H9 (cell line): ENCODE results near the gene OSBP2. TPM values are rescaled to one million over a fixed set of nuclear protein-coding genes. Genes with fewer than 3 reads are reported as not detected.

Experiments used
- DNase-seq: peaks from one replicate; pipeline ENCODE4 v3.0.0-alpha.2; 2017
- H2AFZ ChIP-seq: one replicate; pipeline ENCODE4 v1.6.1; 2013; ENCODE audit warnings: mild to moderate bottlenecking, low read length, control low read depth, moderate library complexity
- H2AK5ac ChIP-seq: 2 replicates; pipeline ENCODE4 v1.6.1; 2013; ENCODE audit warnings: low read length, control low read depth, mixed read lengths; ENCODE audit not compliant: insufficient read length
- H2BK120ac ChIP-seq: one replicate; pipeline ENCODE4 v1.6.1; 2013; ENCODE audit warnings: low read depth, mild to moderate bottlenecking, low read length, control low read depth, inconsistent platforms; ENCODE audit not compliant: poor library complexity, severe bottlenecking
- H2BK12ac ChIP-seq: 2 replicates; pipeline ENCODE4 v1.6.1; 2013; ENCODE audit warnings: low read length, control low read depth, mixed read lengths, low read depth; ENCODE audit not compliant: insufficient read length
- H2BK15ac ChIP-seq: 2 replicates; pipeline ENCODE4 v1.6.1; 2013; ENCODE audit warnings: low read depth, low read length, control low read depth
- H2BK20ac ChIP-seq: one replicate; pipeline ENCODE4 v1.6.1; 2013; ENCODE audit warnings: low read depth, mild to moderate bottlenecking, low read length, control low read depth, inconsistent platforms; ENCODE audit not compliant: poor library complexity, severe bottlenecking
- H2BK5ac ChIP-seq: 2 replicates; pipeline ENCODE4 v1.6.1; 2013; ENCODE audit warnings: low read length, control low read depth, mixed read lengths; ENCODE audit not compliant: insufficient read length
- H3K14ac ChIP-seq: 2 replicates; pipeline ENCODE4 v1.6.1; 2013; ENCODE audit warnings: low read length, control low read depth; ENCODE audit not compliant: insufficient read depth
- H3K18ac ChIP-seq: 2 replicates; pipeline ENCODE4 v1.6.1; 2013; ENCODE audit warnings: low read depth, mild to moderate bottlenecking, mixed read lengths, low read length, control low read depth; ENCODE audit not compliant: insufficient read length
- H3K23ac ChIP-seq: 2 replicates; pipeline ENCODE4 v1.6.1; 2013; ENCODE audit warnings: low read length, control low read depth, mixed read lengths, low read depth; ENCODE audit not compliant: insufficient read length
- H3K23me2 ChIP-seq: 2 replicates; pipeline ENCODE4 v1.6.1; 2013; ENCODE audit warnings: low read depth, mild to moderate bottlenecking, mixed read lengths, low read length, control low read depth; ENCODE audit not compliant: insufficient read length, poor library complexity, severe bottlenecking
- H3K27ac ChIP-seq: 2 replicates; pipeline ENCODE4 v1.5.1; 2013; ENCODE audit warnings: low read length, control low read depth, mixed read lengths, low read depth; ENCODE audit not compliant: insufficient read length
- H3K27me3 ChIP-seq: 2 replicates; pipeline ENCODE4 v1.6.1; 2013; ENCODE audit warnings: low read length, control low read depth, inconsistent platforms; ENCODE audit not compliant: insufficient read depth
- H3K4ac ChIP-seq: 2 replicates; pipeline ENCODE4 v1.6.1; 2013; ENCODE audit warnings: low read depth, mild to moderate bottlenecking, control low read depth, inconsistent platforms, low read length, moderate library complexity
- H3K4me1 ChIP-seq: 2 replicates; pipeline ENCODE4 v1.6.1; 2013; ENCODE audit warnings: low read length, control low read depth, inconsistent platforms; ENCODE audit not compliant: insufficient read depth
- H3K4me2 ChIP-seq: 2 replicates; pipeline ENCODE4 v1.6.1; 2013; ENCODE audit warnings: low read length, control low read depth, mixed read lengths; ENCODE audit not compliant: insufficient read length, insufficient read depth
- H3K56ac ChIP-seq: 2 replicates; pipeline ENCODE4 v1.6.1; 2013; ENCODE audit warnings: low read depth, mild to moderate bottlenecking, mixed read lengths, low read length, control low read depth; ENCODE audit not compliant: insufficient read length
- H3K79me1 ChIP-seq: 2 replicates; pipeline ENCODE4 v1.6.1; 2013; ENCODE audit warnings: low read depth, mild to moderate bottlenecking, moderate library complexity, low read length, control low read depth, inconsistent platforms; ENCODE audit not compliant: insufficient read depth, poor library complexity, severe bottlenecking
- H3K79me2 ChIP-seq: 2 replicates; pipeline ENCODE4 v1.6.1; 2013; ENCODE audit warnings: low read length, control low read depth, inconsistent platforms; ENCODE audit not compliant: insufficient read depth
- H3K9ac ChIP-seq: 2 replicates; pipeline ENCODE4 v1.6.1; 2013; ENCODE audit warnings: low read length, control low read depth, mixed read lengths; ENCODE audit not compliant: insufficient read length; ENCODE audit errors: extremely low read depth
- H3K9me3 ChIP-seq: one replicate; pipeline ENCODE4 v1.6.1; 2013; ENCODE audit warnings: low read depth, low read length, inconsistent platforms; ENCODE audit not compliant: control insufficient read depth
- H3T11ph ChIP-seq: one replicate; pipeline ENCODE4 v1.6.1; 2013; ENCODE audit warnings: mild to moderate bottlenecking, low read length, control low read depth, inconsistent platforms
- H4K20me1 ChIP-seq: one replicate; pipeline ENCODE4 v1.6.1; 2013; ENCODE audit not compliant: control insufficient read depth, insufficient read length, insufficient read depth
- H4K5ac ChIP-seq: 2 replicates; pipeline ENCODE4 v1.6.1; 2013; ENCODE audit warnings: low read depth, mild to moderate bottlenecking, mixed read lengths, low read length, control low read depth; ENCODE audit not compliant: insufficient read length
- H4K8ac ChIP-seq: replicated peaks from 2 replicates; pipeline ENCODE4 v1.6.1; 2013; ENCODE audit warnings: low read length, control low read depth, mixed read lengths, low read depth; ENCODE audit not compliant: insufficient read length
- H4K91ac ChIP-seq: 2 replicates; pipeline ENCODE4 v1.6.1; 2013; ENCODE audit warnings: low read depth, mild to moderate bottlenecking, moderate library complexity, mixed read lengths, low read length, control low read depth; ENCODE audit not compliant: insufficient read length
- H3K27ac Mint-ChIP-seq, 3 experiments: 2 replicates in 2 of 3; 3 replicates in 1 of 3; pipeline ENCODE4 v1.8.0; 2020 to 2021; ENCODE audit warnings: mixed read lengths in 3 of 3, mild to moderate bottlenecking in 1 of 3, moderate library complexity in 1 of 3
- H3K27me3 Mint-ChIP-seq: 2 replicates; pipeline ENCODE4 v1.8.0; 2021; ENCODE audit warnings: low read depth, mild to moderate bottlenecking, moderate library complexity, mixed read lengths
- H3K36me3 Mint-ChIP-seq, 3 experiments: 2 replicates in 2 of 3; 3 replicates in 1 of 3; pipeline ENCODE4 v1.8.0; 2020 to 2021; ENCODE audit warnings: low read depth in 3 of 3, mixed read lengths in 3 of 3; ENCODE audit not compliant: insufficient read depth in 1 of 3
- H3K4me1 Mint-ChIP-seq, 2 experiments: 2 replicates each; pipeline ENCODE4 v1.8.0; 2020; ENCODE audit warnings: mixed read lengths in 2 of 2
- H3K4me3 Mint-ChIP-seq, 2 experiments: 2 replicates in 1 of 2; 3 replicates in 1 of 2; pipeline ENCODE4 v1.8.0; 2020 to 2021; ENCODE audit warnings: mild to moderate bottlenecking in 2 of 2, mixed read lengths in 2 of 2, moderate library complexity in 1 of 2
- H3K9me3 Mint-ChIP-seq, 2 experiments: 2 replicates in 1 of 2; 3 replicates in 1 of 2; pipeline ENCODE4 v1.8.0; 2020; ENCODE audit warnings: mild to moderate bottlenecking in 2 of 2, mixed read lengths in 2 of 2, moderate library complexity in 1 of 2
- WGBS: extraction: QIAGEN DNeasy Blood & Tissue Kit; methylation state at CpG from one replicate; pipeline ENCODE4 v1.1.7; 2013; ENCODE audit warnings: missing lambda C conversion rate, low lambda C conversion rate, mixed read lengths; ENCODE audit not compliant: insufficient read length; ENCODE audit errors: extremely low coverage; 5-methylcytosine and 5-hydroxymethylcytosine counted together
- total RNA-seq: library from RNA; stranded (reverse); gene quantifications from 2 replicates; pipeline ENCODE4 v1.2.1, GENCODE V29; 2021
- TF ChIP-seq, protein P1 (sequence below): fragments of 200-600 bp; sonication (generic); conservative IDR thresholded peaks from 3 replicates; pipeline ENCODE4 v1.8.0; 2021; ENCODE audit warnings: antibody characterized with exemption, mild to moderate bottlenecking

OSBP2 gene
- total RNA-seq, 1 experiment from 2014 or later, result 3.4 TPM

DNA sequence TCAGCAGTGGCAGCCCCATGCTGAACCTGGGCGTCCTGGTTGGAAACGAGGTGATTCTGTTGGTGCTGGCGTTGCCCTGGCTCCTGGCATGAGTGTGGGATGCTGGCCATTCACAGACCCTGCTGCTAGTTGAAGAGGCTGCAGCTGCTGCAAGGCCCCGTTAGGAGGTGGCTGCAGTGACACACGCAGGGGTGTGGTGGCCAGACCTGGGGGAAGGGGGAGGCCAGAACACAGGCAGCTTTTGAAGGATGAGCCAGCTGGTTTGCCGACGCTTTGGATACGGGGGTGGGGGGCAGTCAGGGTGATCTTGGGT, 196.7 kb downstream of the OSBP2 start:
- Histone ChIP-seq H3K18ac (no peak overlapping the region), H3K4me1 (no peaks in the 10 kb centered on the region; the same call in 1 of the 2 replicates), H3K14ac (no peak overlapping the region; the same call in 1 of the 2 replicates), H3K4ac (no peak overlapping the region), H3K79me1 (no peaks in the 10 kb centered on the region), H3K56ac (no peak overlapping the region), H2BK120ac (no peak overlapping the region), H4K91ac (no peak overlapping the region), H2BK20ac (no peak overlapping the region), H3K9ac (no peak overlapping the region), H4K5ac (no peak overlapping the region), H3K27ac (no peak overlapping the region), H3K27me3 (no peaks in the 10 kb centered on the region), H2BK5ac (no peak overlapping the region), H3T11ph (no peak overlapping the region), H2AK5ac (no peak overlapping the region), H3K23ac (no peak overlapping the region), H2BK15ac (no peak overlapping the region), H4K8ac (no peak overlapping the region), H3K23me2 (no peaks in the 10 kb centered on the region), H3K9me3 (no peaks in the 10 kb centered on the region), H4K20me1 (no peaks in the 10 kb centered on the region), H3K4me2 (no peak overlapping the region), H3K79me2 (no peaks in the 10 kb centered on the region), H2BK12ac (no peak overlapping the region), H2AFZ (no peak overlapping the region)
- TF ChIP-seq, protein P1, sequence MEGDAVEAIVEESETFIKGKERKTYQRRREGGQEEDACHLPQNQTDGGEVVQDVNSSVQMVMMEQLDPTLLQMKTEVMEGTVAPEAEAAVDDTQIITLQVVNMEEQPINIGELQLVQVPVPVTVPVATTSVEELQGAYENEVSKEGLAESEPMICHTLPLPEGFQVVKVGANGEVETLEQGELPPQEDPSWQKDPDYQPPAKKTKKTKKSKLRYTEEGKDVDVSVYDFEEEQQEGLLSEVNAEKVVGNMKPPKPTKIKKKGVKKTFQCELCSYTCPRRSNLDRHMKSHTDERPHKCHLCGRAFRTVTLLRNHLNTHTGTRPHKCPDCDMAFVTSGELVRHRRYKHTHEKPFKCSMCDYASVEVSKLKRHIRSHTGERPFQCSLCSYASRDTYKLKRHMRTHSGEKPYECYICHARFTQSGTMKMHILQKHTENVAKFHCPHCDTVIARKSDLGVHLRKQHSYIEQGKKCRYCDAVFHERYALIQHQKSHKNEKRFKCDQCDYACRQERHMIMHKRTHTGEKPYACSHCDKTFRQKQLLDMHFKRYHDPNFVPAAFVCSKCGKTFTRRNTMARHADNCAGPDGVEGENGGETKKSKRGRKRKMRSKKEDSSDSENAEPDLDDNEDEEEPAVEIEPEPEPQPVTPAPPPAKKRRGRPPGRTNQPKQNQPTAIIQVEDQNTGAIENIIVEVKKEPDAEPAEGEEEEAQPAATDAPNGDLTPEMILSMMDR, result no peak
- no peaks in the 10 kb centered on the region; a peak in 1 of 5 replicates for H3K9me3 Mint-ChIP-seq
- no CpG with 5 or more reads among the region's 8 CpGs for WGBS
- H3K27me3 Mint-ChIP-seq, result no peaks in the 10 kb centered on the region
- H3K4me3 Mint-ChIP-seq, result no peak overlapping the region
- no peak for DNase-seq
- H3K4me1 Mint-ChIP-seq, result peaks cover 25 to 26% of the 10 kb centered on the region in 2 experiments
- peak overlapping the region; percentile 49 to 86 (median 64); a peak in 3 of 7 replicates for H3K27ac Mint-ChIP-seq
- H3K36me3 Mint-ChIP-seq, result peaks cover 5 to 23% (median 7%) of the 10 kb centered on the region in 3 experiments; a peak in 5 of 7 replicates
